ENCODE results near the gene RDM1.

GRCh38 chr17:35963663-35964062, 33.1 kb upstream of the RDM1 start:
- no peak for TF ChIP-seq POLR2AphosphoS5 (IDR thresholded peaks at IDR 0.05)
- no peak for TF ChIP-seq CTCF (IDR thresholded peaks at IDR 0.05)

All from suprapubic skin (tissue), 3 donors.